HG03558 (cell line): ENCODE results near the gene HPDL.
"Not testable (repeated sequence)": the region's sequence is repeated elsewhere in the genome, so short reads cannot be mapped to it uniquely, and the experiment has no call there.

Experiments used
- ATAC-seq: cut with Tn5 transposase; IDR thresholded peaks from one replicate; pipeline ENCODE4 v1.9.1; 2021; ENCODE audit warnings: moderate number of reproducible peaks; ENCODE audit not compliant: unreplicated experiment; ENCODE audit errors: extremely low read depth

Gene HPDL

DNA sequence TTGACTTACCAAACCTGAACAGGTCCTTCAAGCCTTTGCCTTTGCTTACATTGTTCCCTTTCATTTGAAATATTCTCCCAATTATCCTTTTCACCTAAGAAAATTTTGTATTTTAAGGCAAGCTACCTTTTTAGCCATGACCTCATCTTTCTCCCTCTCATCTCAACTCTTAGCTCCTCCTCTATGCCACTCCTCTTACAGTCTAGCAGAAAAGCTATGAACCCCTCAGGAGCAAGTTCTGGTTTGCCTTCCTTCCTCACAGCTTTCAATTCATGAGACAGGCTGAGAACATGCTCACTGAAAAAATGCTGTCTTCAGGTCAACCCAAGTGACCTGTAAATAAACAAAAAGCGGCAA lies 21.9 kb downstream of the HPDL start:
- no peak for ATAC-seq

DNA sequence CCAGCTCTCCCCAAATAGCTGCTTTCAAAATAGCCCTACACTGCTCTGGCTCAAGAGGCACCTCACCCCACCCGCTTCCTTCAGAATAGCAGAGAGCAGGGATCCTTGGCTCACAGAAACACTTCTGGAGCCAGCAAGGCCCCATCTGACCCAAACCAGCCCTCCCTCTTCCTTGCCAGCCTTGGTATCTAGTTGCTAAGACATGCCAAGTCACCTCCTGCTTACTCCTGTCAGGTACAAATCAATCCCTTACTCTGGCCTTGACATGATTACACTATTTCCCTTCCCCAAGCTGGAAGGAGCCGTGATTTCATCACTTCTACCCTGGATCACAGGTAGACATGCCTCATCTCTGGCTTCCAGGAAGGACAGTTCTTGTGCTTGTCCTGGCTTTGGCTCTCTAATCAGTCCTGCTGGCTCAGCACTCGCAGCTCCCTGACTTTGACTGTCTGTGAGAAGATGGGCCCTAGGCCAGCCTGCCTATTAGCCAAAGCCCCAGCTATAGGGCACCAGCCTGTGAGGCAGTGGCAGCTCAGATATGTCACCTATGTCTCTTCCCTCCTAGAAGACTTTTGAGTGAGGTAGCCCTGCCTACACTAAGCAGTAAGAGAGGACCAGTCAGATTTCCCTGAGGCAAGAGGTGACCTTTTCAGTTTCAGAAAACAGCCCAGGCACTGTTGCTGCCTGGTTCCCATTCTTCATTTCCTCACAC lies 22.4 kb downstream of the HPDL start:
- ATAC-seq: no peak

- ATAC-seq: no peak
Observed at GRCh38 chr1:45351508-45351907, 24.8 kb downstream of the HPDL start.

- ATAC-seq: no peak
Observed at GRCh38 chr1:45353685-45354084, 27.0 kb downstream of the HPDL start.

DNA sequence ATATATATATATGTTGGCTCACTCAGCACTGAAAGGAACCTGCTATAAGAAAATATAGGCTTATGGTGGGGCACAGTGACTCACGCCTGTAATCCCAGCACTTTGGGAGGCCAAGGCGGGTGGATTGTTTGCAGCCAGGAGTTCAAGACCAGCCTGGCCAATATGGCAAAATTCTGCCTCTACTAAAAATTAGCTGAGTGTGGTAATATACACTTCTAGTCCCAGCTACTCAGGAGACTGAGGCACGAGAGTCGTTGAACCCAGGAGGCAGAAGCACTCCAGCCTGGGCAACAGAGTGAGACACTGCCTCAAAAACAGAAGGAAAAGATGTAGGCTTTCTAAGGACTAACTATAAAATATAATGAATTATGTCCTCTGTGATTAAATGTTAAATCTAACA lies 28.1 kb downstream of the HPDL start:
- ATAC-seq: no peak

DNA sequence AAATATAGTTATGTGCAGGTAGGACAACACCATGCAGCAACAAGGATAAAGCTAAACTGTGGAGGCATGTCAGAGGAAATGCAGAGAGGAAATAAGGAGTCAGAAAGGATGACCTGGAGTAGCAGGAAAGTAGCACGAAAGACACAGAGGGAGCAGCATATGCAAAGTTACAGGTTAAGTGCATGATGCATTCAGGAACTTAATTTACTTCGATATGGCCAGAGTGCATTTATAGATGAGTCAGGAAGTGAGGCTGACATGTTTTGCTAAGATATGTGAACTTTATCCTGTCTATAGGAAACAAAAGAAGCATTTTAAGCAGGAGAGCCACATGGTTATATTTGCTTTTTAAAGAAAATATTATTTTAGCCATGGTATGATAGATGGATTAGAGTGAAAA lies 29.0 kb downstream of the HPDL start:
- ATAC-seq: no peak

DNA sequence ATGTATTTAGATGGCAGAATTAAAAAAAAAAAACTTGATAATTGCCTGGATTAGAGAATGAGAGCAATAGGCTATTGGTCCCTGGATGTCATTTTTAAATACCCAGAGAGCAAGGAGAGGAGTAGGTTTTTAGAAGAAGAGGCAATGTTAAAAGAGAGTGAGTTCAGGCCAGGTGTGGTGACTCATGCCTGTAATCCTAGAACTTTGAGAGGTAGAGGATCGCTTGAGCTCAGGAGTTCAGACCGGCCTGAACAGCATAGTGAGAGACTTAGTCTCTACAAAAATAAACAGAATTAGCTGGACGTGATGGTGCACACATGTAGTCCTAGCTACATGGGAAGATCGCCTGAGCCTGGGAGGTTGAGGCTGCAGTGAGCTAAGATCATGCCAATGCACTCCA lies 29.5 kb downstream of the HPDL start:
- no peak for ATAC-seq

DNA sequence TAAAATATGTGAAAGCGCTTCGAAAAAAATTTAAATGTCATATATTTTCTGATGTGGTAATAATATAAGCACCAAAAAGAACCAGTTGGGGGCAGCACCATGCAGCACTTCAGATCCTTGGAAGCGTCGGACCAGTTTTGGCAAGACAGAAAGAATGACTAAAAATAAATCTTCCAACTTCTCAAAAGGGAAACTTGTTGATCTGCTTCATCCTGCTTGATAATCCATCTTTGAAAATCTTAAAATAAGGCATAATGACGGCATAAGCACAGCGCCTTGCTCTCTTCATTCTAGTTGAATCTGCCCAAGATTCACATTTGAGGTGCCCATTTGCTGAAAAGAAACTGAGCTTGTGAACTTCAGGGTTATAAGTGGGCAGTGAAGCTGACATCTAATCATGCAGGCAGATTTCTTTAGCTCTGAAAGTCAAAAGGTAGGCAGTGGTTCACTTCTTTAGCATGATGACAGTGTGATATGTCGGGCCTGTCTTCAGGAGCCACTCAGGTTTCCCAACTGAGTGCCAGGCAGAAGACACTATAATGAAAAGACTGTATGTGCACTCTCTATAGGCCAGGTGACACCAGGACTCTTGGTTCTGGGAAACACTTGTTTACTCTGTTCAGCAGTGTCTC lies 33.3 kb downstream of the HPDL start:
- no peak for ATAC-seq

- not testable (repeated sequence) for ATAC-seq
Observed at GRCh38 chr1:45360981-45361380, 34.3 kb downstream of the HPDL start.

DNA sequence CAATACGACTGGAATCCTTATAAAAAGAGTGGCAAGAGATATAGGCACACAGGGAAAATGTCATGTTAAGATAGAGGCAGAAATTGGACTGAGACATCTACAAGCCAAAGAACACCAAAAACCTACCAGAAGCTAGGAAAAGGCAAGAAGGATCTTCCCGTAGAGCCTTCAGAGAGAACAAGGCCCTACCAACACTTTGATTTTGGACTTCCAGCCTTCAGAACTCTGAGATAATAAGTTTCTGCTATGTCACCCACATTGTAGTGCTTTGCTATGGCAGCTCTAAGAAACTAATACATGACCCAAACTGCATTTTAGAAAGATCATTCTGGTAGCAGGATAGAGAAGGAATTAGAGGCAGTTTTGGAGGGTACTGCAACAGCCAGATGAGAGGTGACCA lies 37.6 kb downstream of the HPDL start:
- no peak for ATAC-seq

- no peak for ATAC-seq
Observed at GRCh38 chr1:45365051-45365450, 38.4 kb downstream of the HPDL start.

DNA sequence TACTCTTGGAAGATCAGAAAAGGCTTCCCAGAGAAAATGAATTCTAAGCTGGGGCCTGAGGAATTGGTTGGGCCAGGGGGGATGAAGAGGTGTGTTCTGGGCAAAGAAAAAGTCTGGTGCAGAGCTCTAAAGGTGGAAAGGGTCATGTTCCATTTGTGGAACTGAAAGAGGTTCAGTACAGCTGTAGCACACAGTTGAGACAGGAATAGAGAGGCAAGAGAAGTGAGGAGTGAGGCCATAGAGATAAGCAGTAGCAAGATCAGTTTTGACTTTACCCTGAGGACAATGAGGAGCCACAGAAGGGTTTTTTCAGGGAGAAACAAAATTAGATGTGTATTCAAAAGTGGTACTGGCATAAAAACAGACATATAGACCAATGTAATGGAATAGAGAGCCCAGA lies 43.9 kb downstream of the HPDL start:
- no peak for ATAC-seq

DNA sequence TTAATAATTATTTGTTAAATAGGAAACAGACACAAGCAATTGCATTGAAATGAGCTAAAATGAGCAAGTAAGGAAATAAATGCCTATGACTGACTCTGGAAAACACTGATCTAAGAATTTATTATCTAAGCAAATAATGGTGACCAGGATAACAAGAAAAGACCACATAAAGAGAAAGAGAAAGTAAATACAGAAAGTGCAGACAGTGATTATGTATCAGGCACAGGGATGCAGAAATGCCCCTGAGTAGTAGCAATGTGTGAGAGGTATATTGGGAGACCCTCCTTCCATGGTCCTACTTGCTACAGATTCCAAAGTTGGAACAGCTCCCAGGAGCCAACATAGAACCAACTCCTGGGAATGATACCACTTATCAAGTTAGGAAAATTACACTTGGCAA lies 46.9 kb downstream of the HPDL start:
- ATAC-seq: no peak

DNA sequence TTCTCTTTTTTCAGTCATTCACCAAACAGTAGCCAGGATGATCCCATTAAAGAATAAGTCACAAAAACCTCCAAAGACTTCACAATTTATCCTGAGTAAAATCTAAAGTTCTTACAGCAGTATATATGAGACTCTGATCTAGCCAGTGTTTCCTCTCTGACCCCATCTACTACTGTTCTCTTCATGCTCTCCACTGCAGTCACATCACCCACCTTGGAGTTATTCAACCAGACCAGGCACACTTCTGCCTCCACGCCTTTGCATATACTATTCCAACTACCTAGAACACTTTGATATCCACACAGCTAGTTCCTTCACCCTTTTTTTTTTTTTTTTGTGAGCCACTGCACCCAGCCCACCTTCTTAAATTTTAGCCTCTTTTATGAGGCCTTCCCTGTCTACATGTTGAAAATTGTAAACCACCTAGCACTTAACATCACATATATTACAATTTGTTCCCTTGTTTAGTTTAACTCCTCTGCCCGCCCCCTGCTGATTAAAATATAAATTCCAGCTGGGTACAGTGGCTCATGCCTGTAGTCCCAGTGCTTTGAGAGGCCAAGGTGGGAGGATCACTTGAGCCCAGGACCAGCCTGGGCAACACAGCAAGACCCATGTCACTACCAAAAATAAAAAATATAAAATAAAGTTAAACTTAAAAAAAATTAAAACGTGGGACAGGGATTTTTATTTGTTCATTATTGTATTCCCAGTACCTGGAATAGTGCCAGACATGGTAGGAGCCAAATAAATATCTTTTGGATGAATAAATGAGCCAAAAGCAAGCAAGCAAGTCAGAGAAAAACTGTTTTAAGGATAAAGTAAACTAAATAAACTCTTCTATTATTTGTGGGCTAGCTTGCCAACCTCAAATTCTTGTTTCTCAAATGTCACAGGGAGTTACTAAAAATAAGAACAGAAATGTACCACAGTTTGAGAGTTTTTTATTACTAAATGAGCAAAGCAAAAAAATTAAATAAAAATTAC lies 48.7 kb downstream of the HPDL start:
- no peak for ATAC-seq

GRCh38 chr1:45378184-45378583 lies 51.5 kb downstream of the HPDL start:
- ATAC-seq: no peak
